NK-92 (cell line): Measurements from ENCODE around the gene DIAPH2.

ENCODE experiments used
- DNase-seq: peaks from one replicate; lab custom pipeline; 2025; ENCODE audit not compliant: unreplicated experiment; lab: John Stamatoyannopoulos, UW

Gene DIAPH2

GRCh38 chrX:96929036-96929435, 244.4 kb downstream of the DIAPH2 start:
- no peak for DNase-seq

GRCh38 chrX:96957718-96958117, 273.1 kb downstream of the DIAPH2 start:
- no peak for DNase-seq

GRCh38 chrX:96971812-96972211, 287.2 kb downstream of the DIAPH2 start:
- DNase-seq = no peak

GRCh38 chrX:96978906-96979305, 294.3 kb downstream of the DIAPH2 start:
- no peak for DNase-seq

- no peak for DNase-seq
Measured at GRCh38 chrX:96979766-96980165, 295.1 kb downstream of the DIAPH2 start.

- DNase-seq = no peak
Measured at GRCh38 chrX:96982161-96982560, 297.5 kb downstream of the DIAPH2 start.

GRCh38 chrX:96984538-96984937, 299.9 kb downstream of the DIAPH2 start:
- no peak for DNase-seq

- DNase-seq = no peak
Measured at GRCh38 chrX:96985046-96985445, 300.4 kb downstream of the DIAPH2 start.

GRCh38 chrX:96987228-96987627, 302.6 kb downstream of the DIAPH2 start:
- DNase-seq = no peak

GRCh38 chrX:96989830-96990571, 305.4 kb downstream of the DIAPH2 start:
- DNase-seq = no peak

GRCh38 chrX:96994093-96994492, 309.5 kb downstream of the DIAPH2 start:
- DNase-seq = no peak

- DNase-seq = no peak
Measured at GRCh38 chrX:96997196-96997595, 312.6 kb downstream of the DIAPH2 start.

GRCh38 chrX:97000682-97001368, 316.2 kb downstream of the DIAPH2 start:
- no peak for DNase-seq

- no peak for DNase-seq
Measured at GRCh38 chrX:97006167-97006566, 321.5 kb downstream of the DIAPH2 start.

GRCh38 chrX:97009391-97009790, 324.7 kb downstream of the DIAPH2 start:
- no peak for DNase-seq

- DNase-seq = no peak
Measured at GRCh38 chrX:97011540-97011939, 326.9 kb downstream of the DIAPH2 start.

GRCh38 chrX:97016106-97016505, 331.5 kb downstream of the DIAPH2 start:
- DNase-seq = no peak

GRCh38 chrX:97021680-97022079, 337.0 kb downstream of the DIAPH2 start:
- no peak for DNase-seq

- DNase-seq = no peak
Measured at GRCh38 chrX:97026406-97026805, 341.8 kb downstream of the DIAPH2 start.

- no peak for DNase-seq
Measured at GRCh38 chrX:97027384-97027922, 342.8 kb downstream of the DIAPH2 start.

- no peak for DNase-seq
Measured at GRCh38 chrX:97030463-97030862, 345.8 kb downstream of the DIAPH2 start.

GRCh38 chrX:97030947-97031346, 346.3 kb downstream of the DIAPH2 start:
- DNase-seq = no peak
